ENCODE results near the gene RPE.

DNA sequence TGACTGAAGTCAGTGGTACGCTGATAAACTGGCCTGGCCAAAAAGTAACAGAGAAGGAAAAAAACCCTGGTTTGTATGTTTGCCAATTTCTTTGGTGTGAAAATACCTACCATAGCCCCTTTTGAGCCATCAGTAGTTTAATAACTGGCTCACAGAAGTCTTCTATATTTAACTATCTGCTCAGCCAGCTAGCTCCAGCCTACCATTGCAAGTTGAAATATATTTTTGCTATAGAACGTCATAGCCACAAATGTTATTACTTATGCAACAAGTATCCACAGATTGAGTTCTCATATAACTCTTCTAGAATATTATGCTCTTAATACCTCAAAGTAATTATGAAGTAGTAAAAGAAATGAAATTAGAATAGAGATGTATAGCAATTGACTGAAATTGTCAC, 25.2 kb downstream of the RPE start:
- TF ChIP-seq, protein P1, sequence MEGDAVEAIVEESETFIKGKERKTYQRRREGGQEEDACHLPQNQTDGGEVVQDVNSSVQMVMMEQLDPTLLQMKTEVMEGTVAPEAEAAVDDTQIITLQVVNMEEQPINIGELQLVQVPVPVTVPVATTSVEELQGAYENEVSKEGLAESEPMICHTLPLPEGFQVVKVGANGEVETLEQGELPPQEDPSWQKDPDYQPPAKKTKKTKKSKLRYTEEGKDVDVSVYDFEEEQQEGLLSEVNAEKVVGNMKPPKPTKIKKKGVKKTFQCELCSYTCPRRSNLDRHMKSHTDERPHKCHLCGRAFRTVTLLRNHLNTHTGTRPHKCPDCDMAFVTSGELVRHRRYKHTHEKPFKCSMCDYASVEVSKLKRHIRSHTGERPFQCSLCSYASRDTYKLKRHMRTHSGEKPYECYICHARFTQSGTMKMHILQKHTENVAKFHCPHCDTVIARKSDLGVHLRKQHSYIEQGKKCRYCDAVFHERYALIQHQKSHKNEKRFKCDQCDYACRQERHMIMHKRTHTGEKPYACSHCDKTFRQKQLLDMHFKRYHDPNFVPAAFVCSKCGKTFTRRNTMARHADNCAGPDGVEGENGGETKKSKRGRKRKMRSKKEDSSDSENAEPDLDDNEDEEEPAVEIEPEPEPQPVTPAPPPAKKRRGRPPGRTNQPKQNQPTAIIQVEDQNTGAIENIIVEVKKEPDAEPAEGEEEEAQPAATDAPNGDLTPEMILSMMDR (IDR thresholded peaks at IDR 0.05): no peak
- TF ChIP-seq POLR2A (IDR thresholded peaks at IDR 0.05): no peak

All from lower leg skin (tissue), 3 donors.